NCI-H1048 (cell line): ENCODE data around the gene PNMA6F.
"Not testable (repeated sequence)": the region's sequence is repeated elsewhere in the genome, so short reads cannot be mapped to it uniquely, and the experiment has no call there.

Source experiments
- DNase-seq: peaks from one replicate; lab custom pipeline; 2025; lab: John Stamatoyannopoulos, UW

The PNMA6F gene

DNA sequence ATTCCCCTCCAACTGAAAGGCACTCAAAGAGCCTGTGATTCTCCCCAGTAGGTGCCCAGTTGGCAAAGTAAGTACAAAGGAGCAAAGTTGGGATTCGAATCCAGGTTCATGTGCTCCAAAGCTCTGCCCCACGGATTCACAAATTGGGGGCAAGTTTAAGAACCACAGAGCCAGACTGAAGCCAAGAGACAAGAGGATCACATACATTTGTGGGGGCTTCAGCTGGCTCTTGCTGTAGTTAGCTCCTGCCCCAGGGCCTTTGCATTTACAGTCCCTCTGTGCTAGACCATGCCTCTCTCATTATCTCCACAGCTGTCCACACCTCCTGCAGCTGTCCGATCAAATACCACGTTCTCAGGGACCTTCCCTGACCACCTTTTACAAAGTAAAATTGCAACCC lies 18.8 kb downstream of the PNMA6F start:
- DNase-seq = no peak

DNA sequence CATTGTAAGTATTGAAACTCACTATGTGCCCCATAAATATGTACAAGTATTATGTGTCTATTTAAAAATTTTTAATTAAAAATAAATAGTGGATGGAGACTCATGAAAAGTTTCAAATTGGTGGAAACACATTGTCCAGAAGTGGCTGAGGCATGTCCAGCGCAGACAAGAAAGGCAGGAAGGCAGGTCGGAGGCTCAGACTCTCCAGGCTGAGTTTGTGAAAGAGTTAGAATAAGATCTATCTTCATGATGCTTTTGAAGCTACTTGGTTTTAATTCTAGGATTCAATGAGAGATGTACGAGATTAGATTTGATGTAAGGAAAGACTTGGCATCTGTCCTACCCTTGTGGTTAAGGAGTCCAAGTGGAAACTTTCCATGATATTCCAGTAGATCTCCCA lies 19.8 kb downstream of the PNMA6F start:
- no peak for DNase-seq

DNA sequence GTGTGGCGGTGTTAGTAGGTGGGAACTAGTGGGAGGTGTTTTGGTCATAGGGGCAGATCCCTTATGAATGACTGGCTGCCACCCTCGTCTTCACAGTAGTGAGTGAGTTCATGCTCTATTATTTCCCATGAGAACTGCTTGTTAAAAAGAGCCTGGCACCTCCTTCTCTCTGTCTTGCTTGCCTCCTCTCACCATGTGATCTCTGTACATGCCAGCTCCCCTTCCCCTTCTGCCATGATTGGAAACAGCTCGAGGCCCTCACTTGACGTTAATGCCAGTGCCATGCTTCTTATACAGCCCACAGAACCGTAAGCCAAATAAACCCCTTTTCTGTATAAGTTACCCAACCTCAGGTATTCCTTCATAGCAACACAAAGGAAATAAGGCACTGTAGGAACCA lies 21.7 kb downstream of the PNMA6F start:
- DNase-seq = no peak

DNA sequence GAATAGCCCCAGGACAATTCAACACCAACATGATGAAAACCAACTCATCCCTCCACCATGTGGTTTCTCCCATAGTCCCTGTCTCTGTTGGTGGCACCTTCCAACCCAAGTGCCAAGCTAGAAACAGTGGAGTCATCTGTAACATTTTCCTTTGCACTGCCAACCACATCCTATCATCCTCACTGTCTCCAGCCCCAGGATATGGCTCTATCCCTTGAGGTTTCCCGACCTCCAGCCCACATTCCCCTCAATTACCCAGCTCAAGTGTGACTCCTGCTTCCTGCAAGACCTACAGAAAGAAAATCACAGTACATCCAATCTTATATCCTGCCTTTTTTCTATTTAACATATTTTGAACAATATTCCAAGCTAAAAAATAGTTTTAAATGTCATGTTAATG lies 24.2 kb downstream of the PNMA6F start:
- no peak for DNase-seq

DNA sequence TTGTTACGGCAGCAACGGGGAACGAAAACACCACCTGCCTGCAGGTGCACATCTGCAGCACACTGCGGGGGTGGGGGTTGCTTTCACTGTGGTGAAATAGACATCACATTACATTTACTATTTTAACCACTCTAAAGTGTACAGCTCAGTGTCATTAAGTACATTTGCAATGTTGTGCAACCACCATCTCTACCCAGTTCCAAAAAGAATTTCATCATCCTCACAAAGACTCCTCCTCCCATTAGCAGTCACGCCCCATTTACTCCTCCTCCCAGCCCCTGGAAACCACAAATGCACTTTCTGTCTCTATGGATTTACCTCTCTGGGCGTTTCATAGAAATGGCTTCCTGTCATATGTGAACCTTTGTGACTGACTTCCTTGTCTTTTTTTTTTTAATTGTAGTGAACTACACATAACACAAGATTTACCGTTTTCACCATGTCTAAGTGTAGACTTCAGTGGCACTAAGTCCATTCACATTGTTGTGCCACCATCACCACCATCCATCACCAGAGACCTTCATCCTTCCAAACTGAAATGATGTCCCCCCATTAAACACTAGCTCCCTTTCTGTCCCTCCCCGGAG lies 28.0 kb downstream of the PNMA6F start:
- not testable (repeated sequence) for DNase-seq

DNA sequence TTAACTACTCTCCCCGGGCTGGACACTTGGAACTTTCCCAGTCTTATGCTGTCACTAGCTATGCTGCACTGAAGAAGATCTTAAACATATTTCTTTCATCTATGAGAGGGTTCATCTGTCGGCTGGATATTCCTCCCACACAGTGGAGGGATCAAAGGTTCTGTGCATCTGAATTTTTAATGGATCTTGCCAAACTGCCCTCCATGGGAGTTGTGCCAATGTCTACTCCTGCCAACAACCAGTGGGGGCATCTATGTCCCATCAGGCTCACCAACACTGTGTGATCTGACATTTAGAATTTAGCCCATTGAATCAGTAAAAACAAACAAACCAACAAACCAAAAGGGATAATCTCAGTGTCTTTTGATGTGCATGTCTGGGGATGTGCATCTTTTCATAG lies 32.8 kb downstream of the PNMA6F start:
- not testable (repeated sequence) for DNase-seq

DNA sequence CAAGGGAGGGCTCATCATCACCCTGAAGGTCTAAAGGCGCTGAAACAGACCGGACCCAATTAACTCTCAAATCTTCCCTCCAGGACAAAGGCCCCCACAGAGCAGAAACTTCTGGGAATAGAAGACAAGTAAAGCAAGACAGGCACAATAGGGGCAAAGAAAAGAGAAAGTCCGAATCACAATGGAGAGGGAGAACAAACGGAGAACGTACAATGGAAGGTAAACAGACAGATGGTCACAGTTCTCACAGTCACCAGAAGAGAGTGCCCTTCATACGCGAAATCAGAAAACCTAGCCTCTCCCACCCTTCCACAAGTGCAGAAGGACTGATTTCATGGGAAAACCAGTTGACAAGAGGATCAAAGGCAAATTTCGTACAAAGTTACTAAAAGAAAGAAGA lies 35.9 kb downstream of the PNMA6F start:
- DNase-seq = not testable (repeated sequence)

DNA sequence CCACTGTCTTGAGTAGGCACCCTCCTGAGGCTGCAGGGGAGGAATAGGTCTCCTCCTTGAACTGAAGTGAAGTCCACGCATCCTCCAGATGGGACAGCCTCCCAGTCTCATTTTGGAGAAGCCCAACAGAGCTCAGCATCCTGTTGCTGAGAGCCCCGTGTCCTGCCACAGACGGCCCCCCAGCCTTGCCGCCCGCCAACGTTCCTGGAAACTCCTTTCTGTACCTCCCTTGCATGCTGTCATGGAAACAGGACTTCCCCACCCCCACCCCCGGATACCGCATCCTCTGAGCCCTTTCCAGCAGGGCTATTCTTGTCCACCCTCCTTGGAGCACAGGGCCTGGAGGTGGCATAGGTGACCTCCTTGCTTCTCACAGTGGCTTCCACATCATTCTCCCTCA lies 37.6 kb downstream of the PNMA6F start:
- DNase-seq = not testable (repeated sequence)

DNA sequence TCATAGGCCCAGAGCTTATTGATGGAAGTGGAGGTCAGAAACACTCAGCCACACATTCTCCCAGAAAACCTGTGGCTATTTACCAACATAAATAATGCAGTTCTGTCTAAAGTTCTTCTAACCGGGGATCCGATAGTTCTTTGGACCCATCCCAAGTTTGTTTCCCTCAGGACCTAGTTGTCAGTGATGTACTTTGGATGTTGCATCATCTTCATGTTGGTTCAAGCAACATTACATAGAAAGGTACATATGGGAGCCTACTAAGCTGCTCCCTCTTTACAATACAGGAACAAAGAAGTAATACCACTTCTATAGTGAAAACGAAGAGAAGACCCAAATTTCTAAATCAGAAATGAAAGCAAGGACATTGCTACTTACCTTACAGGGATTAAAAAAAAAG lies 39.8 kb downstream of the PNMA6F start:
- DNase-seq = not testable (repeated sequence)

DNA sequence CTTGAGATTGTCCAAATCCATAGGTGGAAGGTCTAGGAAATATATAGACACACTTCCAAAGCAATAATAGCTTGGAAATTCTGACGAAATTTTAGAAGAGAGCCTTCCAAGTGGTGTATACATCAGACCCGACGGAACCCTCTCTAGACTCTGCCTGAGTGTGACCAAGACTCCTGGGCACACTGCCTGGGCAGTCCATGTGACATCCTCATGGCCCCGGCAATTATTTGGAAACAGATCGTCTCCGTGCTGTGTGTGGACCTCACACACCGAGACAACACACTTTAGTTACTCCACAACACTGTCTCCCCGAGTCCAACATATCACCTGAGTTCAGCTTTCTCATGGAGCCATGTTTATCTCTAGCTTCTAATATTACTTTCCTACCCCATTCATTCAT lies 42.3 kb downstream of the PNMA6F start:
- not testable (repeated sequence) for DNase-seq

DNA sequence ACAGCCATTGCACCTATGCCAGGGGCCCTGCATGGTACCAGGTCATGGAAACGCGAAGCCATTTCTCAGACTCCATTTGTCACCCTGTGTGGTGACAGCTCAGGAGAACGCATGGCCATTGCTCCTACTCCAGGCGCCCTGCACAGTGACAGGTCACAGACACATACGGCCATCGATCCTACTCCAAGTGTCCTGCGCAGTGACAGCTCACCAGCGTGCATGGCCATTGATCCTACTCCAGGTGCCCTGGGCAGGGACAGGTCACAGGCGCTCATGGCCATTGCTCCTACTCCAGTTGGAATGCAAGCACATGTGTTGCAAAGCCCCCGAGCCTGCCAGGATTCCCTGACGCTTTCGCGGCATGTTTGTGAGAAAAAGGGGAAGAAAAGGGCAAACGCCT lies 45.5 kb downstream of the PNMA6F start:
- DNase-seq = not testable (repeated sequence)

DNA sequence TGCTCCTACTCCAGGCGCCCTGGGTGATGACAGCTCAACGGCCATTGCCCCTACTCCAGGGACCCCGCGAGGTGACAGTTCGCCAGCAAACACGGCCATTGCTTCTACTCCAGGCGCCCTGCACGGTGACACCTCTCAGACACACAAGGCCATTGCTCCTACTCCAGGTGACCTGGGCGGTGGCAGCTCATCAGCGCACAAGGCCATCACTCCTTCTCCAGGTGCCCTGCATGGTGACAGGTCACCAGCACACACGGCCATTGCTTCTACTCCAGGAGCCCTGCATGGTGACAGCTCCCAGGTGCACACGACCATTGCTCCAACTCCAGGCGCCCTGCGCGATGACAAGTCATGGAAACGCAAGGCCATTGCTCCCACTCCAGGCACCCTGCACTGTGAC lies 46.1 kb downstream of the PNMA6F start:
- not testable (repeated sequence) for DNase-seq

DNA sequence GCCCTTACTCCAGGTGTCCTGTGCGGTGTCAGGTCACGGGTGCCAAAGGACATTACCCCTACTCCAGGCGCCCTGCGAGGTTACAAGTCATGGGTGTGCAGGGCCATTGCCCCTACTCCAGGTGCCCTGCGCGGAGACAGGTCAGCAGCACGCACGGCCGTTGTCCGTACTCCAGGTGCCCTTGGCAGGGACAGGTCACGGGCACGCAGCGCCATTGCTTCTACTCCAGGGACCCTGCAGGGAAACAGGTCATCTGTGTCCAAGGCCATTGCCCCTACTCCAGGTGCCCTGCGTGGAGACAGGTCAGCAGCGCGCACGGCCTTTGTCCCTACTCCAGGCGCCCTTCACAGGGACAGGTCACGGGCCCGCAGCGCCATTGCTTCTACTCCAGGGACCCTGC lies 49.0 kb downstream of the PNMA6F start:
- DNase-seq = not testable (repeated sequence)

DNA sequence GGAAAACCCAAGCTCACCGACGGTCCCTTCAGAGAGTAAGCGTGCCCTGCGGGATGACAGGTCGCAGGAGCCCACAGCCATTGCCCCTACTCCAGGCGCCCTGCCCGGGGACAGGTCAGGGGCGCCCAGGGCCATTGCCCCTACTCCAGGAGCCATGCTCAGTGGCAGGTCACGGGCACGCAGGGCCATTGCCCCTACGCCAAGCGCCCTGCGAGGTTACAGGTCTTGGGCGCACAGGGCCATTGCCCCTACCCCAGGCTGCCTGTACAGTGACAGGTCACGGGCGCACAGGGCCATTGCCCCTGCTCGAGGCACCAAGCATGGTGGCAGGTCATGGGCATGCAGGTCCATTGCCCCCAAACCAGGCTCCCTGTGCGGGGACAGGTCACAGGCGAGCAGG lies 49.5 kb downstream of the PNMA6F start:
- DNase-seq = not testable (repeated sequence)
